Calu3 (cell line): Measurements from ENCODE around the gene BRD4. TPM values are rescaled to one million over a fixed set of nuclear protein-coding genes. Genes with fewer than 3 reads are reported as not detected.

Experiments
- BruUV-seq: library from RNA; stranded (reverse); fragments of 400-500 nt; replicated peaks from 2 replicates; lab custom pipeline; 2021; lab: Mats Ljungman, UMichigan
- CTCF ChIA-PET: fragments of 300-600 bp; sonication (Branson Sonifier 250); formaldehyde crosslinking; loops from one replicate; lab custom pipeline; 2022; ENCODE audit warnings: antibody characterized with exemption; lab: Charles Lee
- DNase-seq: peaks from one replicate; pipeline ENCODE4 v3.0.0; 2022
- H3K27ac Mint-ChIP-seq: one replicate; pipeline ENCODE4 v1.8.0; 2022; ENCODE audit warnings: mixed read lengths; ENCODE audit not compliant: unreplicated experiment
- H3K27me3 Mint-ChIP-seq: one replicate; pipeline ENCODE4 v1.8.0; 2022; ENCODE audit warnings: mixed read lengths; ENCODE audit not compliant: unreplicated experiment
- H3K36me3 Mint-ChIP-seq: one replicate; pipeline ENCODE4 v1.8.0; 2022; ENCODE audit warnings: mild to moderate bottlenecking, moderate library complexity, mixed read lengths; ENCODE audit not compliant: insufficient read depth, unreplicated experiment
- H3K4me1 Mint-ChIP-seq: one replicate; pipeline ENCODE4 v1.8.0; 2022; ENCODE audit warnings: mild to moderate bottlenecking, low read depth, mixed read lengths; ENCODE audit not compliant: unreplicated experiment
- H3K4me3 Mint-ChIP-seq: one replicate; pipeline ENCODE4 v1.8.0; 2022; ENCODE audit warnings: mild to moderate bottlenecking, low read depth, moderate library complexity, mixed read lengths; ENCODE audit not compliant: unreplicated experiment
- H3K9me3 Mint-ChIP-seq: one replicate; pipeline ENCODE4 v1.8.0; 2022; ENCODE audit warnings: low read depth, mixed read lengths; ENCODE audit not compliant: unreplicated experiment
- intact Hi-C: fragments of 100-400 bp; cut with micrococcal nuclease; formaldehyde crosslinking; loops from one replicate; pipeline ENCODE4 v1.10.0; 2022; ENCODE audit not compliant: unreplicated experiment
- total RNA-seq: library from RNA; stranded (reverse); gene quantifications from 2 replicates; pipeline ENCODE4 v1.2.3, GENCODE V29; 2022
- TF ChIP-seq, protein P1 (sequence below): fragments of 200-600 bp; IDR thresholded peaks from one replicate; pipeline ENCODE4 v1.8.0; 2022; ENCODE audit warnings: antibody characterized with exemption; ENCODE audit not compliant: unreplicated experiment

BRD4 gene
- total RNA-seq, 1 experiment from 2014 or later: 93.9 TPM

DNA sequence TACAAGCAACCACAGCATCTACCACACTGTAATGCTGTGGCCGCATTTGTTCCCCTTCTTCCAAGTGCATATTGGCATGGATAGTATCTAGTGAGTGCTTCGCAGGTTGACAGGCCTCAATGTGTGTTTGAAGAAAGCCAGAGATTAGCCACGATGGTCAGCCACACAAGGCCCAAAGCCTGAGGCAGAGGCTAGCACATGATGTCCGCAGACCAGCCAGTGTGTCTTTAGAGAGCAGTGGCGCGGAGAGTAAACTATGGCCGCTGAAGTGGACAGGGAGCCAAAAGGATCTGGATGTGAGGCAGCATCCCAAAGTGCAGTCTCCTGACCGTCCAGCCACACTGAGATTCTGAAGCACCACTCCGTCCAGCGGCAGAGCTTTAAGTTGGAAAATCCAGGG, 36.0 kb downstream of the BRD4 start:
- Mint-ChIP-seq H3K9me3 (no peaks in the 10 kb centered on the region), H3K27ac (peak overlapping the region; percentile 48), H3K4me3 (no peak overlapping the region), H3K27me3 (no peaks in the 10 kb centered on the region), H3K36me3 (peaks cover 18% of the 10 kb centered on the region), H3K4me1 (peaks cover 27% of the 10 kb centered on the region)
- CTCF ChIA-PET: no interaction called here
- no TSS peak for BruUV-seq
- intact Hi-C loops: no loop called here
- DNase-seq: no peak
- TF ChIP-seq, protein P1, sequence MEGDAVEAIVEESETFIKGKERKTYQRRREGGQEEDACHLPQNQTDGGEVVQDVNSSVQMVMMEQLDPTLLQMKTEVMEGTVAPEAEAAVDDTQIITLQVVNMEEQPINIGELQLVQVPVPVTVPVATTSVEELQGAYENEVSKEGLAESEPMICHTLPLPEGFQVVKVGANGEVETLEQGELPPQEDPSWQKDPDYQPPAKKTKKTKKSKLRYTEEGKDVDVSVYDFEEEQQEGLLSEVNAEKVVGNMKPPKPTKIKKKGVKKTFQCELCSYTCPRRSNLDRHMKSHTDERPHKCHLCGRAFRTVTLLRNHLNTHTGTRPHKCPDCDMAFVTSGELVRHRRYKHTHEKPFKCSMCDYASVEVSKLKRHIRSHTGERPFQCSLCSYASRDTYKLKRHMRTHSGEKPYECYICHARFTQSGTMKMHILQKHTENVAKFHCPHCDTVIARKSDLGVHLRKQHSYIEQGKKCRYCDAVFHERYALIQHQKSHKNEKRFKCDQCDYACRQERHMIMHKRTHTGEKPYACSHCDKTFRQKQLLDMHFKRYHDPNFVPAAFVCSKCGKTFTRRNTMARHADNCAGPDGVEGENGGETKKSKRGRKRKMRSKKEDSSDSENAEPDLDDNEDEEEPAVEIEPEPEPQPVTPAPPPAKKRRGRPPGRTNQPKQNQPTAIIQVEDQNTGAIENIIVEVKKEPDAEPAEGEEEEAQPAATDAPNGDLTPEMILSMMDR: no peak

DNA sequence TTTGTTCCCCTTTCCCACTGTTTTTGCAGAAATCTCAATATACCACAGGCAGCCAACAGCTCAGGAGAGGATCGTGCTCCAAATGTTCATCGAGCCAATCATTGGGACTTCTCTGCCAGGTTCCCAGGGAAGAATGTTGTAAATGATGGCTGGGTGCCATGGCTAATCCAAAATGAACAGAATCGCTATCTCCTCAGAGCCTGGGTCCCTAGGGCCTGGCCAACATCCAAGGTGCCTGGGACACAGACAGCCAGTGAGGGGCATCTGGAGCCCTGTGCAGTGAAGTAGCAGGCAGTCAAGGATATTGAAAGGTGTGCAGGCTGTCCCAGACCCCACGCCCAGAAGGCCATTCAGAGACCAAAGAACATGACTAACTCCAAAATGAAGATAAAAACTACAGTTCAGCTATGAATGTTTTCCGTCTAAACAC, 37.8 kb downstream of the BRD4 start:
- H3K4me3 Mint-ChIP-seq: no peak overlapping the region
- peaks cover 18% of the 10 kb centered on the region for H3K36me3 Mint-ChIP-seq
- TF ChIP-seq, protein P1: no peak
- H3K4me1 Mint-ChIP-seq: peaks cover 27% of the 10 kb centered on the region
- CTCF ChIA-PET: interaction anchor here (0.7 to 1.0 kb wide), 2 partner anchors 38 to 68 kb away, joined by 3 to 4 read pairs; no protein-coding TSS in a partner anchor
- no peak overlapping the region for H3K27ac Mint-ChIP-seq
- BruUV-seq: no TSS peak
- H3K27me3 Mint-ChIP-seq: no peaks in the 10 kb centered on the region
- intact Hi-C loops: no loop called here
- no peak for DNase-seq
- no peaks in the 10 kb centered on the region for H3K9me3 Mint-ChIP-seq

DNA sequence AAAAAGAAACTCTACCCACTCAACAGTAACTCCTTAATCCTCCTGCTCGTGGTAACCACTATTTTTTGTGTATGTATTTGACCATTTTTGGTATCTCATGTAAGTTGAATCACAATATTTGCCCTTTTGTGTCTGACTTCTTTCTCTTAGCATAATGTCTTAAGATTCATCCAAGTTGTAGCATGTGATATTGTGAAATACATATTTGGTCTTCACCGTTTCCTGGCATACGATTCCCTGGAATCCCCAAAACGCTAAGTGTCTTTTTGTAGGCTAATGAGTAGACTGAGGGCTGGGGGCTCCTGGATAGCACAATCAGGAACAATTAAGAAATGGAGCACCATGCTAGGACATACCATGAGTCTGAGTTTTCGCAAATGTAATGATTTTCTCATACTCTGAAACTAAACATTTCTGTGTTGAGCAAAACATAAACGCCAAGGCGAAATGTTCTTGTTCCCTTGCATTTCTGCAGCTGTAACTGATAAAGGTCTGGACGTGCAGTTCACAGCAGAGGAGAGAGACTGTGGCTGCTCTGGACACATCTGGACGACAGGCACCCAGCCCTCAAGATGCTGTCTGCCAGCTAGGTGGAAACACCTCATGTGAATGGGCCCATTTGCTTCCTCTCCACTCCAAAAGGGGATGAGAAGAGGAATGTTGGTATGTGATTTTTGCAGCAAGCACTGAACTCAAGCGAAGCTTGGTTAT, 38.4 kb downstream of the BRD4 start:
- peaks cover 17% of the 10 kb centered on the region for H3K36me3 Mint-ChIP-seq
- CTCF ChIA-PET: interaction anchor here (0.7 kb wide), 1 partner anchor 39 kb away, joined by 3 read pairs; no protein-coding TSS in a partner anchor
- no peak for DNase-seq
- BruUV-seq: no TSS peak
- intact Hi-C loops: no loop called here
- no peak overlapping the region for H3K27ac Mint-ChIP-seq
- H3K27me3 Mint-ChIP-seq: no peaks in the 10 kb centered on the region
- H3K4me1 Mint-ChIP-seq: peaks cover 26% of the 10 kb centered on the region
- no peaks in the 10 kb centered on the region for H3K9me3 Mint-ChIP-seq
- TF ChIP-seq, protein P1: no peak
- H3K4me3 Mint-ChIP-seq: no peak overlapping the region

DNA sequence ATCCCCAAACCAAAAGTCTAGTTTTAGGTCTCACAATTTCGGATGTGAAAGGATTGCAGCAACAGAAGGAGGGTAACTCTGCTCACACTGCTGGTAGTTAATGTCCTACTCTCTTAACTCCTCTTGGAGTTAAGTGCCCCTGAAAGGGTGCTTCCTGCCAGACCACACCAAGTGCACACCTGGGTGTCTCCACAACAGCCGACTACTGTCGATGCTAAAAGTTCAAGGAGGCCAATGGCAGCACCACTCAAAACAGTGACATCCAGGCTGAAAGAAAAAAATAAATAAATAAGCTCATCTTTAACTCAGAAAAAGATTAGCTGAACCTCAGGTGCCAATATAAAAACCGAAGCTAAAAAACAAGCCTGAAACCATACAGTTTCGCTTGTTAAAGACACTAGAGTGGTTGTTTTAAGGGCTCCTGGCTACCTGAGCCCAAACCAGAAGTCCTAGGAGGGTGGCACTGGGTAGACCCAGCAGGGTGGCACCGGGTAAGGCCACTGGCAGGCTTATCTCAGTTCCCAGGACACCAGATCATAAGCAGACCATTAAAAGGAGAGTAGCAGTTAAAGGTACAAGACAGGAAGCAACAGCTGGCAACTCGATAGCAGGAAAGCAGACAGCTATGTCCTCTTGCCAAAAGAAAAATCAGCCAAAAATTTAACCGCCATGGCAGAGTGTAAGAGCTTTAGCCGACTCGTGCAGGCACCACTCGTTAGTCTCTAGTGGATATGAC, 39.3 kb downstream of the BRD4 start:
- Mint-ChIP-seq H3K9me3 (no peaks in the 10 kb centered on the region), H3K4me3 (no peak overlapping the region), H3K36me3 (peaks cover 12% of the 10 kb centered on the region), H3K4me1 (peaks cover 18% of the 10 kb centered on the region), H3K27ac (no peak overlapping the region), H3K27me3 (no peaks in the 10 kb centered on the region)
- intact Hi-C loops: no loop called here
- DNase-seq: no peak
- TF ChIP-seq, protein P1: no peak
- no TSS peak for BruUV-seq
- CTCF ChIA-PET: no interaction called here
